Glomerular visceral epithelial cell (primary cell): ENCODE data around the gene DYRK3.

Experiments
- DNase-seq: peaks from one replicate; pipeline ENCODE4 v3.0.0-alpha.2; 2016; ENCODE audit errors: extremely low spot score

Gene DYRK3

GRCh38 chr1:206684003-206684402 lies 48.7 kb downstream of the DYRK3 start:
- DNase-seq: no peak

GRCh38 chr1:206684478-206685333 lies 49.4 kb downstream of the DYRK3 start, which contains the start of gene MAPKAPK2:
Gene MAPKAPK2 (plus strand): TSS chr1:206684905. CDS start chr1:206685230, 325 bp downstream.
- DNase-seq: peak; percentile 80

GRCh38 chr1:206685334-206685768 lies 50.0 kb downstream of the DYRK3 start:
- no peak for DNase-seq

- DNase-seq: peak; percentile 73
Measured at GRCh38 chr1:206685769-206686477, 50.6 kb downstream of the DYRK3 start.

- no peak for DNase-seq
Measured at GRCh38 chr1:206686478-206687249, 51.3 kb downstream of the DYRK3 start.

GRCh38 chr1:206687251-206687914 lies 52.0 kb downstream of the DYRK3 start:
- no peak for DNase-seq

GRCh38 chr1:206687915-206688442 lies 52.6 kb downstream of the DYRK3 start:
- no peak for DNase-seq

GRCh38 chr1:206690516-206690915 lies 55.2 kb downstream of the DYRK3 start:
- DNase-seq: no peak

- DNase-seq: peak; percentile 86
Measured at GRCh38 chr1:206691604-206692003, 56.3 kb downstream of the DYRK3 start.

- peak; percentile 77 for DNase-seq
Measured at GRCh38 chr1:206693029-206693428, 57.7 kb downstream of the DYRK3 start.

- DNase-seq: peak; percentile 78
Measured at GRCh38 chr1:206693592-206693991, 58.3 kb downstream of the DYRK3 start.

- DNase-seq: peak; percentile 83
Measured at GRCh38 chr1:206694171-206695124, 59.1 kb downstream of the DYRK3 start.

GRCh38 chr1:206695733-206696132 lies 60.4 kb downstream of the DYRK3 start:
- no peak for DNase-seq

GRCh38 chr1:206696812-206697585 lies 61.7 kb downstream of the DYRK3 start:
- DNase-seq: no peak

GRCh38 chr1:206698011-206698410 lies 62.7 kb downstream of the DYRK3 start:
- DNase-seq: no peak
